ENCODE measurements around the gene LRP1B. TPM values are rescaled to one million over a fixed set of nuclear protein-coding genes. Genes with fewer than 3 reads are reported as not detected.
A peak's percentile ranks its signal among the peaks of the same experiment; 100 is the strongest.

LRP1B gene
- total RNA-seq, 1 donor from 2014 or later = 0.54 TPM

GRCh38 chr2:141200191-141200590 is 930.6 kb downstream of the LRP1B start:
- no peak for DNase-seq (ENCODE audit: low read depth, low spot score)
- no peak overlapping the region for H3K4me3 Mint-ChIP-seq
- H3K36me3 Mint-ChIP-seq (ENCODE audit: low read depth) = peaks cover 3% of the 10 kb centered on the region
- peaks cover 7% of the 10 kb centered on the region for H3K9me3 Mint-ChIP-seq
- no peaks in the 10 kb centered on the region for H3K27me3 Mint-ChIP-seq (ENCODE audit: low read depth)
- TF ChIP-seq CTCF (conservative IDR thresholded peaks at IDR 0.05) = no peak
- H3K27ac Mint-ChIP-seq (ENCODE audit: unreplicated experiment) = no peak overlapping the region
- H3K4me1 Mint-ChIP-seq = no peaks in the 10 kb centered on the region

DNA sequence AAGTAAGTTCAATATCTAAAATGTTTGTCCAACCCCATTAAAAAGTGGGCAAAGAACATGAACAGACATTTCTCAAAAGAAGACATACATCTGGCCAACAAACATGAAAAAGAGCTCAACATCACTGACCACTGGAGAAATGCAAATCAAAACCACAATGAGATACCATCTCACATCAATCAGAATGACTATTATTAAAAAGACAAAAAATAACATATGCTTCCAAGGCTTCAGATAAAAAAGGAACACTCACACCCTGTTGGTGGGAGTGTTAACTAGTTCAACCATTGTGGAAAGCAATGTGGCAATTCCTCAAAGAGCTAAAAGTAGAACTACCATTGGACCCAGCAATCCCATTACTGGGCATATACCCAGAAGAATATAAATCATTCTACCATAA is 931.1 kb downstream of the LRP1B start:
- Mint-ChIP-seq H3K36me3 (ENCODE audit: low read depth) (peaks cover 3% of the 10 kb centered on the region), H3K9me3 (peaks cover 7% of the 10 kb centered on the region), H3K27ac (ENCODE audit: unreplicated experiment) (no peak overlapping the region), H3K4me3 (no peak overlapping the region), H3K4me1 (no peaks in the 10 kb centered on the region), H3K27me3 (ENCODE audit: low read depth) (no peaks in the 10 kb centered on the region)
- no peak for DNase-seq (ENCODE audit: low read depth, low spot score)
- no peak for TF ChIP-seq CTCF (conservative IDR thresholded peaks at IDR 0.05)

- Mint-ChIP-seq H3K27me3 (ENCODE audit: low read depth) (no peaks in the 10 kb centered on the region), H3K9me3 (peaks cover 4% of the 10 kb centered on the region), H3K36me3 (ENCODE audit: low read depth) (no peaks in the 10 kb centered on the region), H3K27ac (ENCODE audit: unreplicated experiment) (no peak overlapping the region), H3K4me1 (peaks cover 5% of the 10 kb centered on the region), H3K4me3 (no peak overlapping the region)
- DNase-seq (ENCODE audit: low read depth, low spot score) = no peak
- TF ChIP-seq CTCF (conservative IDR thresholded peaks at IDR 0.05) = no peak
These were observed 935.7 kb downstream of the LRP1B start for GRCh38 chr2:141195087-141195486.

GRCh38 chr2:141187075-141187439 is 943.8 kb downstream of the LRP1B start:
- no peaks in the 10 kb centered on the region for H3K36me3 Mint-ChIP-seq (ENCODE audit: low read depth)
- H3K27me3 Mint-ChIP-seq (ENCODE audit: low read depth) = no peaks in the 10 kb centered on the region
- H3K27ac Mint-ChIP-seq (ENCODE audit: unreplicated experiment) = peak overlapping the region; percentile 22
- H3K4me3 Mint-ChIP-seq = no peak overlapping the region
- no peaks in the 10 kb centered on the region for H3K9me3 Mint-ChIP-seq
- peaks cover 16% of the 10 kb centered on the region for H3K4me1 Mint-ChIP-seq
- DNase-seq (ENCODE audit: low read depth, low spot score) = no peak
- no peak for TF ChIP-seq CTCF (conservative IDR thresholded peaks at IDR 0.05)

GRCh38 chr2:141186413-141187074 is 944.3 kb downstream of the LRP1B start:
- no peak for DNase-seq (ENCODE audit: low read depth, low spot score)
- Mint-ChIP-seq H3K9me3 (no peaks in the 10 kb centered on the region), H3K4me1 (peaks cover 11% of the 10 kb centered on the region), H3K4me3 (no peak overlapping the region), H3K27ac (ENCODE audit: unreplicated experiment) (no peak overlapping the region), H3K27me3 (ENCODE audit: low read depth) (no peaks in the 10 kb centered on the region), H3K36me3 (ENCODE audit: low read depth) (no peaks in the 10 kb centered on the region)
- TF ChIP-seq CTCF (conservative IDR thresholded peaks at IDR 0.05) = no peak

Data from neural crest cell (in vitro differentiated cells).